Ishikawa (cell line): ENCODE measurements around the gene BMPR1A.

Experiments
- CEBPB ChIP-seq: IDR thresholded peaks from 2 replicates; pipeline ENCODE4 v1.6.1; 2012
- CREB1 ChIP-seq: IDR thresholded peaks from 2 replicates; pipeline ENCODE4 v1.6.1; 2012; ENCODE audit warnings: low read depth
- EGR1 ChIP-seq: IDR thresholded peaks from 2 replicates; pipeline ENCODE4 v1.6.1; 2012
- EP300 ChIP-seq: IDR thresholded peaks from 2 replicates; pipeline ENCODE4 v1.6.1; 2012; ENCODE audit warnings: borderline replicate concordance
- FOXM1 ChIP-seq: IDR thresholded peaks from 2 replicates; pipeline ENCODE4 v1.6.1; 2012; ENCODE audit warnings: low read depth, borderline replicate concordance
- MAX ChIP-seq: IDR thresholded peaks from 2 replicates; pipeline ENCODE4 v1.6.1; 2012
- NFIC ChIP-seq: IDR thresholded peaks from 2 replicates; pipeline ENCODE4 v1.6.1; 2012
- RAD21 ChIP-seq: IDR thresholded peaks from 2 replicates; pipeline ENCODE4 v1.6.1; 2012; ENCODE audit warnings: low read depth
- TAF1 ChIP-seq: IDR thresholded peaks from 2 replicates; pipeline ENCODE4 v1.6.1; 2012; ENCODE audit warnings: low read depth, mild to moderate bottlenecking
- TCF12 ChIP-seq: IDR thresholded peaks from 2 replicates; pipeline ENCODE4 v1.6.1; 2012; ENCODE audit warnings: low read depth
- TEAD4 ChIP-seq: IDR thresholded peaks from 2 replicates; pipeline ENCODE4 v1.6.1; 2012
- YY1 ChIP-seq: IDR thresholded peaks from 2 replicates; pipeline ENCODE4 v1.6.1; 2012; ENCODE audit warnings: low read depth
- TF ChIP-seq, protein P1 (sequence below): IDR thresholded peaks from 2 replicates; pipeline ENCODE4 v1.6.1; 2012; ENCODE audit warnings: low read depth, mild to moderate bottlenecking
- TF ChIP-seq, protein P2 (sequence below): IDR thresholded peaks from 2 replicates; pipeline ENCODE4 v1.6.1; 2012

GRCh38 chr10:86856156-86856555 lies 99.7 kb downstream of the BMPR1A start:
- TF ChIP-seq YY1 (no peak), EP300 (no peak), MAX (no peak), TAF1 (no peak), TCF12 (no peak), RAD21 (no peak), TEAD4 (no peak), NFIC (no peak), CEBPB (no peak), FOXM1 (no peak), EGR1 (no peak), CREB1 (no peak)
- TF ChIP-seq, protein P1, sequence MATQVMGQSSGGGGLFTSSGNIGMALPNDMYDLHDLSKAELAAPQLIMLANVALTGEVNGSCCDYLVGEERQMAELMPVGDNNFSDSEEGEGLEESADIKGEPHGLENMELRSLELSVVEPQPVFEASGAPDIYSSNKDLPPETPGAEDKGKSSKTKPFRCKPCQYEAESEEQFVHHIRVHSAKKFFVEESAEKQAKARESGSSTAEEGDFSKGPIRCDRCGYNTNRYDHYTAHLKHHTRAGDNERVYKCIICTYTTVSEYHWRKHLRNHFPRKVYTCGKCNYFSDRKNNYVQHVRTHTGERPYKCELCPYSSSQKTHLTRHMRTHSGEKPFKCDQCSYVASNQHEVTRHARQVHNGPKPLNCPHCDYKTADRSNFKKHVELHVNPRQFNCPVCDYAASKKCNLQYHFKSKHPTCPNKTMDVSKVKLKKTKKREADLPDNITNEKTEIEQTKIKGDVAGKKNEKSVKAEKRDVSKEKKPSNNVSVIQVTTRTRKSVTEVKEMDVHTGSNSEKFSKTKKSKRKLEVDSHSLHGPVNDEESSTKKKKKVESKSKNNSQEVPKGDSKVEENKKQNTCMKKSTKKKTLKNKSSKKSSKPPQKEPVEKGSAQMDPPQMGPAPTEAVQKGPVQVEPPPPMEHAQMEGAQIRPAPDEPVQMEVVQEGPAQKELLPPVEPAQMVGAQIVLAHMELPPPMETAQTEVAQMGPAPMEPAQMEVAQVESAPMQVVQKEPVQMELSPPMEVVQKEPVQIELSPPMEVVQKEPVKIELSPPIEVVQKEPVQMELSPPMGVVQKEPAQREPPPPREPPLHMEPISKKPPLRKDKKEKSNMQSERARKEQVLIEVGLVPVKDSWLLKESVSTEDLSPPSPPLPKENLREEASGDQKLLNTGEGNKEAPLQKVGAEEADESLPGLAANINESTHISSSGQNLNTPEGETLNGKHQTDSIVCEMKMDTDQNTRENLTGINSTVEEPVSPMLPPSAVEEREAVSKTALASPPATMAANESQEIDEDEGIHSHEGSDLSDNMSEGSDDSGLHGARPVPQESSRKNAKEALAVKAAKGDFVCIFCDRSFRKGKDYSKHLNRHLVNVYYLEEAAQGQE, result no peak
- TF ChIP-seq, protein P2, sequence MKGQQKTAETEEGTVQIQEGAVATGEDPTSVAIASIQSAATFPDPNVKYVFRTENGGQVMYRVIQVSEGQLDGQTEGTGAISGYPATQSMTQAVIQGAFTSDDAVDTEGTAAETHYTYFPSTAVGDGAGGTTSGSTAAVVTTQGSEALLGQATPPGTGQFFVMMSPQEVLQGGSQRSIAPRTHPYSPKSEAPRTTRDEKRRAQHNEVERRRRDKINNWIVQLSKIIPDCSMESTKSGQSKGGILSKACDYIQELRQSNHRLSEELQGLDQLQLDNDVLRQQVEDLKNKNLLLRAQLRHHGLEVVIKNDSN, result no peak
